Hepatocyte (in vitro differentiated cells): Measurements from ENCODE around the gene XRN1. TPM values are rescaled to one million over a fixed set of nuclear protein-coding genes. Genes with fewer than 3 reads are reported as not detected.

Experiments
- DNase-seq: peaks from one replicate; pipeline ENCODE4 v3.0.0-alpha.2; 2016; ENCODE audit warnings: low spot score
- H2AFZ ChIP-seq: fragments of 200-600 bp; sonication (generic); 2 replicates; pipeline ENCODE4 v1.6.0; 2016; ENCODE audit warnings: antibody characterized with exemption, mild to moderate bottlenecking
- H3K27ac ChIP-seq: fragments of 200-600 bp; sonication (generic); 2 replicates; pipeline ENCODE4 v1.5.1; 2016; ENCODE audit warnings: mild to moderate bottlenecking
- H3K27me3 ChIP-seq: fragments of 200-600 bp; sonication (generic); 2 replicates; pipeline ENCODE4 v1.6.1; 2016
- H3K36me3 ChIP-seq: fragments of 200-600 bp; sonication (generic); replicated peaks from 2 replicates; pipeline ENCODE4 v1.5.1; 2016; ENCODE audit warnings: low read depth; ENCODE audit not compliant: insufficient read depth
- H3K4me1 ChIP-seq: fragments of 200-600 bp; sonication (generic); 2 replicates; pipeline ENCODE4 v1.5.1; 2016; ENCODE audit warnings: mild to moderate bottlenecking, moderate library complexity; ENCODE audit not compliant: insufficient read depth
- H3K4me2 ChIP-seq: fragments of 200-600 bp; sonication (generic); 2 replicates; pipeline ENCODE4 v1.6.0; 2016
- H3K4me3 ChIP-seq: fragments of 200-600 bp; sonication (generic); 2 replicates; pipeline ENCODE4 v1.5.1; 2016; ENCODE audit warnings: mild to moderate bottlenecking
- H3K79me2 ChIP-seq: fragments of 200-600 bp; sonication (generic); 2 replicates; pipeline ENCODE4 v1.6.0; 2017; ENCODE audit warnings: mild to moderate bottlenecking
- H3K9me2 ChIP-seq: fragments of 200-600 bp; sonication (generic); replicated peaks from 2 replicates; pipeline ENCODE4 v1.6.0; 2017; ENCODE audit warnings: mild to moderate bottlenecking; ENCODE audit not compliant: insufficient read depth
- H3K9me3 ChIP-seq: fragments of 200-600 bp; sonication (generic); 2 replicates; pipeline ENCODE4 v1.5.1; 2016; ENCODE audit warnings: low read depth, mild to moderate bottlenecking
- H4K20me1 ChIP-seq: fragments of 200-600 bp; sonication (generic); 2 replicates; pipeline ENCODE4 v1.6.0; 2016; ENCODE audit warnings: mild to moderate bottlenecking; ENCODE audit not compliant: insufficient read depth, poor library complexity, severe bottlenecking
- EZH2 ChIP-seq: fragments of 200-600 bp; sonication (generic); IDR thresholded peaks from 2 replicates; pipeline ENCODE4 v1.6.1; 2016; ENCODE audit warnings: antibody characterized with exemption, mild to moderate bottlenecking, borderline replicate concordance
- EZH2phosphoT487 ChIP-seq: fragments of 200-600 bp; sonication (generic); IDR thresholded peaks from one replicate; pipeline ENCODE4 v1.6.1; 2018; ENCODE audit warnings: antibody characterized with exemption, mild to moderate bottlenecking, low read depth, moderate library complexity; ENCODE audit not compliant: unreplicated experiment, severe bottlenecking
- WGBS: methylation state at CpG from one replicate; pipeline ENCODE4 v1.1.6; 2016; ENCODE audit warnings: low lambda C conversion rate; ENCODE audit errors: missing lambda C conversion rate; 5-methylcytosine and 5-hydroxymethylcytosine counted together
- polyA plus RNA-seq: library from polyadenylated mRNA; unstranded; fragments of >200 nt; fragmentation: Nextera tagmentation; extraction: Ambion mirVana; gene quantifications from 2 replicates; pipeline ENCODE4 v1.2.1, GENCODE V29; 2016
- total RNA-seq: library from RNA; depleted of rRNA; stranded (reverse); fragments of >200 nt; gene quantifications from 2 replicates; pipeline ENCODE4 v1.2.3, GENCODE V29; 2014
- TF ChIP-seq, protein P1 (sequence below): fragments of 200-600 bp; sonication (generic); IDR thresholded peaks from 2 replicates; pipeline ENCODE4 v1.5.1; 2016; ENCODE audit warnings: antibody characterized with exemption, mild to moderate bottlenecking; ENCODE audit not compliant: poor library complexity

Gene XRN1
- total and polyA plus RNA-seq, 2 experiments from 2014 or later, result 6.0 to 39.5 TPM

DNA sequence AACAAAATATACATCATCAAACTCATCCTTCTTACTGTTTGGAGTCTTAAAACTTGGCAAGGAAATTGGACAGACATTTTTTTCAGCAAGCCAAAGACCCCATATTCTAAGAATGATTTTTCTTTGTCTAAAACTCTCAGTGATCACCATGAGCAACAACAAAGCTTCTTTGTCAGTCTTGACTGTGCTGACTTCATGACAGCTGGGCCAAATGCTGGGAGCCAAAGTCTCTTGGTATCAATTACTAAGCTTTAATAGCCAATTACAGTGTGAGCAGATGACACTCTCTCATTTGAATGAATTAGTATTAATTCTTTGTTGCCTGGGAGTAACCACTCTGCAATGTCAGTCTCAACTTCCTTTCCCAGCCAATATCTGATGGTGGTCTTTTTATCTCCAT lies 174.3 kb downstream of the XRN1 start:
- no peaks in the 10 kb centered on the region for H3K79me2 ChIP-seq
- H2AFZ ChIP-seq, result no peak overlapping the region
- no peaks in the 10 kb centered on the region for H3K27me3 ChIP-seq
- no peaks in the 10 kb centered on the region for H3K9me3 ChIP-seq
- no peaks in the 10 kb centered on the region for H3K4me1 ChIP-seq
- H3K4me3 ChIP-seq, result no peak overlapping the region
- TF ChIP-seq, protein P1, sequence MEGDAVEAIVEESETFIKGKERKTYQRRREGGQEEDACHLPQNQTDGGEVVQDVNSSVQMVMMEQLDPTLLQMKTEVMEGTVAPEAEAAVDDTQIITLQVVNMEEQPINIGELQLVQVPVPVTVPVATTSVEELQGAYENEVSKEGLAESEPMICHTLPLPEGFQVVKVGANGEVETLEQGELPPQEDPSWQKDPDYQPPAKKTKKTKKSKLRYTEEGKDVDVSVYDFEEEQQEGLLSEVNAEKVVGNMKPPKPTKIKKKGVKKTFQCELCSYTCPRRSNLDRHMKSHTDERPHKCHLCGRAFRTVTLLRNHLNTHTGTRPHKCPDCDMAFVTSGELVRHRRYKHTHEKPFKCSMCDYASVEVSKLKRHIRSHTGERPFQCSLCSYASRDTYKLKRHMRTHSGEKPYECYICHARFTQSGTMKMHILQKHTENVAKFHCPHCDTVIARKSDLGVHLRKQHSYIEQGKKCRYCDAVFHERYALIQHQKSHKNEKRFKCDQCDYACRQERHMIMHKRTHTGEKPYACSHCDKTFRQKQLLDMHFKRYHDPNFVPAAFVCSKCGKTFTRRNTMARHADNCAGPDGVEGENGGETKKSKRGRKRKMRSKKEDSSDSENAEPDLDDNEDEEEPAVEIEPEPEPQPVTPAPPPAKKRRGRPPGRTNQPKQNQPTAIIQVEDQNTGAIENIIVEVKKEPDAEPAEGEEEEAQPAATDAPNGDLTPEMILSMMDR, result no peak
- TF ChIP-seq EZH2phosphoT487 (no peak), EZH2 (no peak)
- H4K20me1 ChIP-seq, result no peaks in the 10 kb centered on the region
- H3K36me3 ChIP-seq, result no peaks in the 10 kb centered on the region
- DNase-seq, result no peak
- no peak overlapping the region for H3K27ac ChIP-seq
- H3K4me2 ChIP-seq, result no peak overlapping the region
- no peaks in the 10 kb centered on the region for H3K9me2 ChIP-seq

DNA sequence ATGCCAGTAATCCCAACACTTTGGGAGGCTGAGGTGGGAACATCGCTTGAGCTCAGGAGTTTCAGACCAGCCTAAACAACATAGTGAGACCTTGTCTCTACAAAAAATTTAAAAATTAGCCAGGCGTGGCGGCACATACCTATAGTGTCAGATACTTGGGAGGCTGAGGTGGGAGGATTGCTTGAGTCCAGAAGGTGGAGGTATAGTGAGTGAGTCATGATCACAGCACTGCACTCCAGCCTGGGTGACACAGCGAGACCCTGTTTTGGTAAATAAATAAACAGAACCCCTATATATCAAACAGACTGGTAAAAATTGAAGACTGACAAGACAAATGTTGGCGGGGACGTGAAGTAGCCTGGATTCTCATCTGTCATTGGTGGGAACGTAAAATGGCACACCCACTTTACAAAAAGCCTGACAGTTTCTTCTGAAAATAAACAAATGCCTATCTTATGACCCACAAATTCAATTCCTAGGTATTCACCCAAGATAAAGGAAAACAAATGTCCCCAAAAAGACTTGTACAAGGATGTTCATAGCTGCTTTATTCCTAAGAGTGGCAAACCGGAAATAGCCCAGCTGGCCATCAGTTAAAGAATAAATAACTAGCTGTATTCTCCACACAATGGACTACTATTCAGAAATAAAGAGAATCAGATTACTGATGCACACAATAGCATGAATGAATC lies 175.5 kb downstream of the XRN1 start:
- no peak overlapping the region for H2AFZ ChIP-seq
- no peak for DNase-seq
- no peaks in the 10 kb centered on the region for H3K9me3 ChIP-seq
- no peaks in the 10 kb centered on the region for H3K36me3 ChIP-seq
- TF ChIP-seq, protein P1, result no peak
- no peaks in the 10 kb centered on the region for H4K20me1 ChIP-seq
- WGBS, result 95% methylated on average over 8 of the region's 8 CpGs
- H3K27ac ChIP-seq, result no peak overlapping the region
- H3K27me3 ChIP-seq, result no peaks in the 10 kb centered on the region
- no peak overlapping the region for H3K4me2 ChIP-seq
- no peaks in the 10 kb centered on the region for H3K9me2 ChIP-seq
- H3K79me2 ChIP-seq, result no peaks in the 10 kb centered on the region
- H3K4me3 ChIP-seq, result no peak overlapping the region
- no peaks in the 10 kb centered on the region for H3K4me1 ChIP-seq

DNA sequence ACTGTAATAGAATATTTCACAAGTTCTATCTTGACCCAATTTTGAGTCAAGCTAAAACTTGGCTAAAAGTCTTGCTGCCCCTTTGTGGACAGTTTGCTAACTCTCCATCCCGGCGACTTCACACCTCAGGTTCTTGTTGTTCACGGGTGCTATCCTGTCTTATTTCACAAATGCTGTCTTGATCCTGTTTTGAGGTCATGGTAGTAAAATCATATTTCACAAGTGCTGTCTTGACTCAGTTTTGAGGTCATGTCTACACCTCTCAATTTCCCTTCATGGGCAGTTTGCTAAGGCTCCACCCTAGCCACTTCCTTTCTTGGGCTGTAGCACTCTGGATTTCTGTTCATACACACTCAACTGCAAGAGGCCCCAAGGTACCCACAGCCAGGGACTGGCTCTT lies 177.4 kb downstream of the XRN1 start:
- 95% methylated on average over 3 of the region's 3 CpGs for WGBS
- H3K79me2 ChIP-seq, result no peaks in the 10 kb centered on the region
- no peaks in the 10 kb centered on the region for H3K36me3 ChIP-seq
- H3K27ac ChIP-seq, result no peak overlapping the region
- H3K9me2 ChIP-seq, result no peaks in the 10 kb centered on the region
- no peak for DNase-seq
- no peak overlapping the region for H3K4me2 ChIP-seq
- TF ChIP-seq, protein P1, result no peak
- no peak for TF ChIP-seq EZH2
- TF ChIP-seq EZH2phosphoT487, result no peak
- no peak overlapping the region for H2AFZ ChIP-seq
- no peak overlapping the region for H3K4me3 ChIP-seq
- no peaks in the 10 kb centered on the region for H3K9me3 ChIP-seq
- no peaks in the 10 kb centered on the region for H3K27me3 ChIP-seq
- no peaks in the 10 kb centered on the region for H3K4me1 ChIP-seq
- no peaks in the 10 kb centered on the region for H4K20me1 ChIP-seq

DNA sequence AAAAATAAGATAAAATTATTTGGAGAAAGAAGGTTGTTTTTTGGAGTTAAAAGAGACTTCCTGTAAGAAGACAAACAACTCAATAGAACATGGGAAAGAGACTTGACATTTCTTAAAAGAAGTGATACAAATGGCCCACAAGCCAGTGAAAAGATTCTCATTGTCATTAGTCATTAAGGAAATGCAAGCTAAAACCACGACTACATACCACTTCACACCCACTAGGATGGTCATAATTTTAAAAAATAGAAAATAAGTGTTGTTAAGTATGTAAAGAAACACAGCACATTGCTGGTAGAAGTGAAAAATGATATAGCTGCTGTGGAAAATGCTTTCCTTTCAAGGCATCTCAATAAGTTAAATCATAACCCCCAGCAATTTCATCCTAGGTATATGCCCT lies 178.1 kb downstream of the XRN1 start:
- Histone ChIP-seq H3K9me3 (no peaks in the 10 kb centered on the region), H3K4me2 (no peak overlapping the region), H2AFZ (no peak overlapping the region), H3K27ac (no peak overlapping the region), H3K4me3 (no peak overlapping the region), H3K27me3 (no peaks in the 10 kb centered on the region), H3K36me3 (no peaks in the 10 kb centered on the region), H3K9me2 (no peaks in the 10 kb centered on the region), H3K4me1 (no peaks in the 10 kb centered on the region), H4K20me1 (no peaks in the 10 kb centered on the region), H3K79me2 (no peaks in the 10 kb centered on the region)
- WGBS, result 89% methylated on average over 1 of the region's 1 CpG
- TF ChIP-seq, protein P1, result no peak
- TF ChIP-seq EZH2phosphoT487 (no peak), EZH2 (no peak)
- no peak for DNase-seq
